Breast epithelium (tissue), 3 donors: Measurements from ENCODE around the gene PDE4D.

Experiments
- POLR2A ChIP-seq: fragments of 450-650 bp; IDR thresholded peaks from one replicate; pipeline ENCODE4 v1.6.1; 2016; ENCODE audit warnings: antibody characterized with exemption, mild to moderate bottlenecking, moderate library complexity
- POLR2AphosphoS5 ChIP-seq, 3 donors: sonication (generic); formaldehyde crosslinking; IDR thresholded peaks; one replicate each; pipeline ENCODE4 v1.6.1; 2017; ENCODE audit warnings: antibody characterized with exemption in 3 of 3
- TF ChIP-seq, protein P1 (sequence below), 3 donors: fragments of 450-650 bp; IDR thresholded peaks; one replicate each; pipeline ENCODE4 v1.5.1; 2016 to 2017; ENCODE audit warnings: antibody characterized with exemption in 3 of 3, mild to moderate bottlenecking in 3 of 3, moderate library complexity in 3 of 3

DNA sequence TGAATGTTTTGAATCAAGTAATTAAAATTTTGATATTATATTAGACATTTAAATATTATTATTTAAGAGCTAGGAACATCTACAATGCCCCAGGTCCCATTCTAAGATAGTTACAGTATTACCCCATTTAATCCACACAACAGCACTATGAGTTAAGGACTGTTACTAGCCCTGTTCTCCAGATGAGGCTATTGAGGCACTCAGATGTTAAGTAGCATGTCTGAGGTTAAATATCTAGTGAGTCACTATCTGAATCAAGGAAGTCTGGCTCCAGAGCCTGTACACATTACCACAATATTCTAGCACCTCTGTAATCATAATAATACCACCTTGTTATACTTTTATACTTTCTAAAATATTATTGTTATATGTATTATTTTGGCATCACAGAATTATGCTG lies 304.6 kb downstream of the PDE4D start:
- TF ChIP-seq, protein P1, sequence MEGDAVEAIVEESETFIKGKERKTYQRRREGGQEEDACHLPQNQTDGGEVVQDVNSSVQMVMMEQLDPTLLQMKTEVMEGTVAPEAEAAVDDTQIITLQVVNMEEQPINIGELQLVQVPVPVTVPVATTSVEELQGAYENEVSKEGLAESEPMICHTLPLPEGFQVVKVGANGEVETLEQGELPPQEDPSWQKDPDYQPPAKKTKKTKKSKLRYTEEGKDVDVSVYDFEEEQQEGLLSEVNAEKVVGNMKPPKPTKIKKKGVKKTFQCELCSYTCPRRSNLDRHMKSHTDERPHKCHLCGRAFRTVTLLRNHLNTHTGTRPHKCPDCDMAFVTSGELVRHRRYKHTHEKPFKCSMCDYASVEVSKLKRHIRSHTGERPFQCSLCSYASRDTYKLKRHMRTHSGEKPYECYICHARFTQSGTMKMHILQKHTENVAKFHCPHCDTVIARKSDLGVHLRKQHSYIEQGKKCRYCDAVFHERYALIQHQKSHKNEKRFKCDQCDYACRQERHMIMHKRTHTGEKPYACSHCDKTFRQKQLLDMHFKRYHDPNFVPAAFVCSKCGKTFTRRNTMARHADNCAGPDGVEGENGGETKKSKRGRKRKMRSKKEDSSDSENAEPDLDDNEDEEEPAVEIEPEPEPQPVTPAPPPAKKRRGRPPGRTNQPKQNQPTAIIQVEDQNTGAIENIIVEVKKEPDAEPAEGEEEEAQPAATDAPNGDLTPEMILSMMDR (IDR thresholded peaks at IDR 0.05): no peak
- no peak for TF ChIP-seq POLR2AphosphoS5 (IDR thresholded peaks at IDR 0.05)
- TF ChIP-seq POLR2A: no peak
